GM18873 (cell line): Measurements from ENCODE around the gene KIAA2012.
"Not testable (repeated sequence)": the region's sequence is repeated elsewhere in the genome, so short reads cannot be mapped to it uniquely, and the experiment has no call there.

Experiments
- ATAC-seq: cut with Tn5 transposase; IDR thresholded peaks from one replicate; pipeline ENCODE4 v1.9.1; 2021; ENCODE audit warnings: mild to moderate bottlenecking, moderate library complexity, moderate number of reproducible peaks; ENCODE audit not compliant: unreplicated experiment, low FRiP score

Gene KIAA2012

DNA sequence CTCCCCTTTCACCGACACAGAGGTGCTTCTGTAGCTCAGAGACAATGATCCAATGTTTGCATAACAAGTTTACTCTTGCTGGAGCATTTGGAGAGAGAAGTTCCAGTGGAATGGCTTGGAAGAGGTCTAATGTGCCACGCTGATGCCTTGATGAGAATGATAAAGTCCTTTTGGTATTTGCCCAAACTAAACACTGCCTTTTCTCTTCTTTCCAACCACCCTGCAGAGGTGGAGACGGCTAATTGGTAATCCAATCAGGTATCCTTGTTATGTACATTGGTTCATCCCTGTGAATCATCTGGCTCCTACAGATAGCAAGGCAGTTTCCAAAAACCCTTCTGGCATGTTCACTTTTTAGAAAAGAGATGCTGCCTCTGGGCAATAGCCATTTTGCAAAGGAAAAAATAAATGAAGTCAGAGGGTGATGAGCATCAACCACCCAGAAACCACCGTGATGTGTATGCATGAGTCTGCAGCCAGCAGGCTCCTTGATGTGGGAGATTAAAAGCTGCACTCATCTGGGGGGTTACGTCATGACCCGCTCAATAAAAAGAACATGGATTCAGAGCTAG lies 40.6 kb downstream of the KIAA2012 start:
- no peak for ATAC-seq

DNA sequence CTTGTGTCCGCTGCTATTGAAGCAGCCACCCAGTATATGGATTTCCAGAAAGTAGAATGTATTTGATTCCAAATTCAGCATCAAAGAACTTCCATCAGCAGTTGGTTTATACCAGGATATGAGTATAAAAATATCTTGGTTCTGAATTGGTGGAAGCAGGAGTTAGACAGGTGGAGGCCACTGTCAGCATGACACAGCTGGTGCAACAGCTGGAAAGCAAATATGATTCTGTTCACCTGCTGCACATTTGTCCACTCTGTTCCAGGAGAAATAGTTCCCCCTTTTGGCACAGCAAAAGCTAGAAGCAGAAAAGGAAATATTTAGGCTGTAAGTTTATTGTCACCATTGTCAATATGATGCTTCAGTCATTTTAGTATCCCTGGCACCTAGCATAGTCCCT lies 41.2 kb downstream of the KIAA2012 start:
- ATAC-seq: no peak

DNA sequence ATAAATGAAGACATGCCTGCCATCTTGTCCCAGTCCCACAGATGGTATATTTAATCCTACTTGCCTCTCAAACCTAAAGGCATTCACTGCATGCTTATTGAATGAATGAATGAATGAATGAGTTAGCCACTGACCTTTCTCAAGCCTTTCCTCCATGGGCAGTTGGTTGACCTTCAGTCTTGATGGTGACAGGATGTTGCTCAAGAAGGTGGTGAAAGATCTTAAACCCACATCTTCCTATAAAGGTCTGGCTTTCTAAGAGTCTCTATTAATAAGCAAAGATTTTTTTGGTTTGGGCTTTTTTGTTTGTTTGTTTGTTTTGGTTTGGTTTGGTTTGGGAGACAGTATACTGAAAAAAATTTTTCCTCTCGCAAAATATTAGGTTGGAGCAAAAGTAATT lies 41.7 kb downstream of the KIAA2012 start:
- no peak for ATAC-seq

DNA sequence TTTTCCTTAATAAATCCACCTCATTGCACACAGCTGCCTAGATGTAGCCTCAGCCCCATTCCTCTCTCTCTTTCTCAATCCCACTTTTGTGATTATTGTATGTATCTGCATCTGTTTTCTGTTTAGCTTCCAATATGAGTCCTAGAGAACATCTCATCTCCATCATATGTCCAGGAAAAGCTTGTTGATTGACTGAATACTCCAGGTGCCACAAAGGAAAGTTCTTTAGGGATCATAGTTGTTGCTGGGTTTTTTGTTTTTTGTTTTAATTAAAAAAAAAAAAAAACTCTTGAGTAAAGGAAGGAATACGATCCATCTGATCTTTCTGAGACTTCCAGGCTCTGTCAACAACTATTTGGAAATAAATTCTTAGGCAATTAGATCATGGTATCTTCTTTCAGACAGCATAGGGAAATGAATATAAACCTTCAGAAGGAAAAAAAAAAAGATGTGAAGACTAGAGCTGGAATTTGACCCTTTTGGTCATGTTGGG lies 42.5 kb downstream of the KIAA2012 start:
- ATAC-seq: no peak

DNA sequence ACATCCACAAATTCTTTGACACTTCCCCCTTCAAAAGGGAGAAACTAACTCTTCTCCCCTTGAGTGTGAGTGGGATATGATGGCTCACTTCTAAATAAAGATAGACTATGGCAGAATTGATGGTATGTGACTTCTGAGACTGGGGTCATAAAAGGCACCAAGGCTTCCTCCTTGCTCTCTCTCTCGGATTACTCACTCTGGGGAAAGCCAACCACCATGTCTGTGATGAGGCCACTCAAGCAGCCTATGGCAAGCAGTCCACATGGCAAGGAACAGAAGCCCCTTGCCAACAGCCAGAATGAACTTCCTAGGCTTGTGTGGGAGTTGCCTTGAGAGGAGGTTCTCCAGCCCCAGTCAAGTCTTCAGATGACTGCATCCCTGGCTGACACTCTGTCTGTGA lies 43.6 kb downstream of the KIAA2012 start:
- ATAC-seq: no peak

DNA sequence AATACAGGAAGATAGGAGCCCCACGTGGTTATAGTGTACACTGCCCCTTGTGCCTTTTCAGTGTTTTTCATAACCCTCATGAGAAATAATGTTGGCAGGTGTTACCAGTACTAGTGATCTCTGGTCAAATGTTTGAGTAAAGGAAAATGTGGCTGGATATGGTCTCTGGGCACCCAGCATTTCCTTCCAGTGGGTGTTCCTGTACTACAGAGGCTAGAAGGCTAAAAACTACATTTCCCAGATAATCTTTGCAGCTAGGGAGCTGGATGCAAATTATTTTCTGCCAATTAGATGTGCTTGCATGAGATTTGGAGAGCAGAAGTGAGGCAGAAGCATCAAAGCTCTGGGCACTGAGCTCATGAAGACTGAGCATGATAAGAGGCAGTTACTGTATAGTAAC lies 45.1 kb downstream of the KIAA2012 start:
- ATAC-seq: no peak

DNA sequence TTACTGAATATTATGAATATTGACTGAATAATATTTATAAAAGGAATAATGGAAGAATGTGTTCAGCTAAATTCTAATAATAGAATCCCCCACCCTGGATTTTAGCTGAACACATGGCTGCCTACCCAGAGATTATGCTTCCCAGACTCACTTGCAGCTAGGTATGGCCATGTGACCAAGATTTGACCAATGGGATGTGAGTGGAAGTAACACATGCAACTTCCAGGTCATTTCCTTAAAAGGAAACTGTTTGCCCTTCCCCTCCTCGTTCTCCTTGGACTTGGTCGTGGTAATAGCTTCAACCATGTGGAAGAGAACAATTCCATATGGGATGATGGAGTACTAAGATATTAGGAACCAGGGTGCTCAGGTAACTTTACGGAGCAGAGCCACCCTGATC lies 47.8 kb downstream of the KIAA2012 start:
- ATAC-seq: no peak

DNA sequence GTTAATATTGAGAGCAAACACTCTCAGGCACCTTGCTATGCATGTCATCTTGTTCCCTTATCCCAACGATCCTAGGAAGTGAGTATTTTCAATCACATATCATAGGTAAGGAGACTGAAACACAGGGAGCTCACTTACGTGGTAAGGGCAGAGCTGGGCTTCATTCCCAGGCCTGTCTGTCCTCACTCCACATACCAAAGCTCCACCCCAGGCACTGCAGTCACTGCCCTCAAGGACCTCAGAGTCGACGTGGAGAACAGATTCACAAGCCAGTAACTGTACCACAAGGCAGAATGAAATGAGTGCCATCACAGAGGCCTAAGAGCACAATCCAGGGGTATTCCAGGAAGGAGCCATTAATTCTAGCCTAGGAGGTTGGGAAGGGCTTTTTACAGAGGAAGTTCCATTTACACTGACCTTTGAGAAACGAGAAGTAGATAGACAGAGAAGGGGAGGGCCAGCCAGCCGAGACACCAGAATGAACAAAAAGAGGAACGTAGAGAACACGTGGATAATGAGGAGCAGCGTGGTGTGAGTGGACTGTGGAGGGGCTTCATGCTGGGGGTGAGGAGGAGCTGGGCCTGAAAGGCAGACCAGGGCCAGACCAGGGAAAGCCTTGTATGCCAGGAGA lies 48.6 kb downstream of the KIAA2012 start:
- ATAC-seq: no peak

DNA sequence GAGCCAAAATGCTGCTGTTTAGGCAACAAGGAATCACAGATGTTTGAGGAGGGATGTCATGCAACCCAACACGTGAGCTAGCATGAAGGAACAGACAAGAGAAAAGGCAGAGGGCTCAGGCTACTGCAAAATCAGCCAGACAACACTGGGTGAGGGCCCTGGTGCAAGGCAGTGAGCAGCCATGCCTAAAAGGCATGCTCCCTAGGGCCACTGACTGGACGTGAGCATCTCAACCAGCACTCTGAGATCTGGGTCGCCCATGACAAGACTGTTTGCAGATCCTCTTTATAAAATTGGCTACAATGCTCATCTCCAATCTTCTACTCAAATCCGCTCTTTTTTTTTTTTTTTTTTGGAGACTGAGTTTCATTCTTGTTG lies 49.1 kb downstream of the KIAA2012 start:
- ATAC-seq: no peak

DNA sequence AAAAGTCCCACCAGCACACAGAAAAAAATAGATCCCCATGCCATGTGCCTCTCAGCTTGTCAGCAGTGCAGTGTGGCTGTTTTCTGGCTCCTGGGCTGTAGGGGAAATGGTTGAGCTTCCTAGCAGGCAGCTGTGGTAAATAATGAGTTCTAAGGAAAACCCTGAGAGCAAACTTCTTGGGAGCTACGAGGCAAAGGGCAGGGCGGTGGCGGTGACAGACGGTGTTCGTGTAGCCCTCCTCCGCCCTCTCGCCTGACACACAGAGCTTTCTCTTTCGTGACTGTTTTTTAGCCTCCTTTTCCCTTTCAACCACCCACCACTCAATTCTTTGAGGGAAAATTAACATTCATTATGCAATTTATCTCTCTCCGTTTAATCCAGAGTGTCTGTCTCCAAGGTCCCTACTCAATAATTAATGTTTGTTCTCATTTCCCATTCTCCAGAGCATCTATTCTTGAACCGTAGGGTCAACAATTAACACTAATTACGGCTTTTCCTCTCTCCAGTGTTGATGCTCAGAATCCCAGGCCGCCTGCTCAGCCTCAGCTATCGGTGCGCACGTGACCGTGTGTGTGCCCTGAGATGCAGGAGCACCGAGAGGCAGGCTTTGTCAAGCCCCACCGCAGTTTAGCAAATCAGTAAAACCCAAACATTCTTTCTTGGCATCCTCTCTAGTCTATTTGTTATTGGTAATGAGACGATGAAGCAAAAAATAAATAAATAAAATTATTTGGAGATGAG lies 50.1 kb downstream of the KIAA2012 start:
- no peak for ATAC-seq

DNA sequence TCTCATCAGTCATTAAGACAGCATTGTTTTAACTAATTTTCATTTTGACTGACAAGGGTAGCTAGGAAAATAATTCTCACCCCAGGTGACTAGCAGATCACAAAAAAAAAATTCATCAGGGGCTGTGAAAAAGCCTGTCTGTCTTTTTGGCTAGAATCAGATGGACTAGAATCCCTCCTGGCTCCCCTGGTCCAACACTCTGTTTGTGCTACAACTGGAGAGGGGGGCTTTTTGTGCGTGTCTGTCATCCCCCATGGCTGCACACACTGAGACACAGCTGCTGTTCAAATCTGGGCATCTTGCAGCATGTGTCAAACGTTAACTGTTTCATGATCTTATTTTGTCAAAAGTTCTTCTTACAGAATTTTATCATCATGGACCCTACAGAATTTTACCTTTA lies 51.2 kb downstream of the KIAA2012 start:
- ATAC-seq: no peak

DNA sequence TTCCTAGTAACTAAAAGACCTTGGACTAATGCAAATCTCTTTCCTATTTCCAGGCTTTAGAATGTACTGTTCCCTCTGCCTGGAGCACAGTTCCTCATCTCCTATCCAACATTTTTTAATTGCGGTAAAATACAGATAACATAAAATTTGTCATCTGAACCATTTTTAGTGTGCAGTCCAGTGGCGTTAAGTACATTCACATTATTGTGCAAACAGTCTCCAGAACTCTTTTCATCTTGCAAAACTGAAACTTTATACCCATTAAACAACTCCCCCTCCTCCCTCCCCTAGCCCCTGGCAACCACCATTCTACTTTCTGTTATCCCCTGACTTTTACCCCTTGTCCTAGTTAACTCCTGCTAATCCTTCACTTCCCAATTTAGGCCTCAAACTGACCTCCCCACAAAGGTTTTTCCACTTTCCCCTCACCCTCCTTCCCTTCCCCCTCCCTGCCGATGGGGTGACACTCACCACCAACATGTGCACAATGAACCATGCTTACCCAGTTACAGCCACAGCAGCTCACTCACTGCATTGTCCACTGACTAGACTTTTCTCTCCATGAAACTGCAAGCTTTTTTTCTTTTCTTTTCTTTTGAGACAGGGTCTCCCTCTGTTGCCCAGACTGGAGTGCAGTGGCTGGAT lies 54.8 kb downstream of the KIAA2012 start:
- ATAC-seq: no peak

DNA sequence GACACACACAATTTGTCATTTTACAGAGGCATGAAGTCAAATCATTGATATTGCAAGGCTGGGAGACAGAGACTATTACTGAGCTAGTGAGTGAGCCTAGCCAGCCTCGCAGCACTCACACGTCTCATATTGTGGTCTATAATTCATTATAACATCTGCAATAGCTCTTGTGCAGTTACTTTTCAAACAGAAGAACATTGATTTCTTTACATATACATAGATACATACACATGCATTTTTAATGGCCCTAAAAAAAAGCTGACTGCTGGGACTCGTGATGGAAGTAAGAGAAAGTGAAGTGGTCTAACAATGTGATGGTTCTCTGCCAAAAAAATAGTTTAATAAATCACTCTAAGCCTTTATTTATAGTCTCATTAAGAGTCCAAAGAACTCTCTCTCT lies 56.8 kb downstream of the KIAA2012 start:
- ATAC-seq: no peak

DNA sequence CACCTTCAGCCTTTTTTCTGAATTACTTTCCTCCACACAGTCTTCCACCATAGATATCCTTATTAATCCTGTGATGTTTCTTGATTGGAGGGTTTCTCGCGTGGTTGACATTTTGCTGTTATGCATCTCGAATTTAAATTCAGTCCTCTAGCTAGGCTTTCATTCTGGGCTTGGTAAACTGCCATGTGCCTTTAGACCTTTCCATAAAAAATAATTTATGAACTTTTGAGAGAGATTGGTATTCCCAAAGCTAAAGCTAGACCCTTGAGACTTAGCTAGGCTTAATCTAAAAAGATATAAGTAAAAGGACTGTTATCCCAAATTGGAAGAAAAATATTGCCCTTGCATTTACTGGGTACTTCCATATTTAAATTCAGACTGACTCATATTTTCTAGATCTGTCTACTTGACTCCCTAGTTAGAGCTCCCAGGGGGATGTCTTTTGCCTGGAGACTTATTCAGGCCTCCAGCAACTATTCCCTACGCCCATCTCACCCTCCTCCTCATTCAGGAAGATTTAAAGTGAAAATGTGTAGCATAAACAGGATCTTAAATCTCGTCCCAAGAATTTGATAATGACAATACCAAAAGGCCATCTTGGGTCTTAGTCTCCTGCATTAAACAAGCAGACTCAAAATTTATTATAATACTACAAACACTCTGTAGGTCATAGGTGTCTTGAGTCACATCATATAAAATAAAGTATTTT lies 60.3 kb downstream of the KIAA2012 start:
- ATAC-seq: no peak

DNA sequence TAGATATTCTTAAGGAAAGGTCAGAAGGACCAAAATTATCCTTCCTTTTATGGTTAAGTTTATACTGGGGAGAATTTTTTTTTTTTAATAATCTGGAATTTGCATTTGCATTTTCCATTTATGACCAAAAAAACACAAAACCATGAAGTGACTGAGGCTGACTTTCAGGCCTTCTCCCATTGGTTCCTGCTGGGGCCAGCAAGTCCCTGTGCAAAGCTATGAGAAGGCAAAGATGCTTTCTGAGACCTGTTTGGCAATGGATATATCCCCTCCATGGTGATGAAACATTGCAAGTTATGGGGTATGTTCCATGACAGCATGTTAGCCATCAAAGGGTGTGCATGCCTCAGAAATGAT lies 60.8 kb downstream of the KIAA2012 start:
- no peak for ATAC-seq

DNA sequence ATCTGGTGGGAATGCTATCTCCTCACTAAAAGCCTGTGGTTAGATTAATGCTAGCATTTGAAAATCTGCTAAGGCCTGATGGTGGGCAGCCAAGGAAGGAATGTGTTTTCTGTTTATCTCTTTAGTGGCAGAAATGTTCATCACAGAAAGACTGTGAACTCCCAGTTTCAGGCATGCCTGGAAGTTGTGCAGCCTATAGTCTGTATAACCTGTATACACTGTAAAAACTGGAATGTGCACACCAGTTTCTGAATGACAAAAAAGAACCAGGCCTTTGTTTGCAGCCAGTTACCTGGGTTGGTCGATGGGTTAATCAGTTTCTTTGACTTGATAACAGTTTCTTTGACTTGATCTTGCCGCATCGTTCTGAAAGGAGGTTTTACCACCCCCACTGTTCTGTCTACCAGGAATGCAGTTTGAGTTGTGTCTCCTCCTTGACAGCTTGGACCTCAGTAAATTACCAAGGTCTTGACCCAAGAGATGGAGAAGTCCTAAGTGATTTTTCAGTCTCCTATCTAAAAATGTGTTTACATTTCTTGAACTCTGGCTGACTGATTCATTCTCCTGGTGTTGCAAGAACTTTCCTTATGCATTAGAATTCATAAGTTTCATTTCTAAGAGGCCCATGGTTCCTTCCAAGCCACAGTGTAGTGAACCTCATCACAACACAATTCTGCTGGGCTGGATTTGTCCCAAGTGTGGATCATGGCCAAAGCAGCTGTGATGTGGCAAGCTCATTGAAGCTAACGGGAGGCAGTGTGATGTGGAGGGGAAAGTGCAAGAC lies 62.2 kb downstream of the KIAA2012 start:
- ATAC-seq: no peak

DNA sequence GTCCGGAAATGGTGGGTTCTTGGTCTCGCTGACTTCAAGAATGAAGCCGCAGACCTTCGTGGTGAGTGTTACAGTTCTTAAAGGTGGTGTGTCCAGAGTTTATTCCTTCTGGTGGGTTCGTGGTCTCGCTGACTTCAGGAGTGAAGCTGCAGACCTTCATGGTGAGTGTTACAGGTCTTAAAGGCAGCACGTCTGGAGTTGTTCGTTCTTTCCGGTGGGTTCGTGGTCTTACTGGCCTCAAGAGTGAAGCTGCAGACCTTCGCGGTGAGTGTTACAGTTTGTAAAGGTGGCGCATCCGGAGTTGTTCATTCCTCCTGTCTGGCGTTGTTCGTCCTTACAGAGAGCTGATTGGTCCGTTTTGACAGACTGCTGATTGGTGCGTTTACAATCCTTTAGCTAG lies 63.0 kb downstream of the KIAA2012 start:
- ATAC-seq: not testable (repeated sequence)

DNA sequence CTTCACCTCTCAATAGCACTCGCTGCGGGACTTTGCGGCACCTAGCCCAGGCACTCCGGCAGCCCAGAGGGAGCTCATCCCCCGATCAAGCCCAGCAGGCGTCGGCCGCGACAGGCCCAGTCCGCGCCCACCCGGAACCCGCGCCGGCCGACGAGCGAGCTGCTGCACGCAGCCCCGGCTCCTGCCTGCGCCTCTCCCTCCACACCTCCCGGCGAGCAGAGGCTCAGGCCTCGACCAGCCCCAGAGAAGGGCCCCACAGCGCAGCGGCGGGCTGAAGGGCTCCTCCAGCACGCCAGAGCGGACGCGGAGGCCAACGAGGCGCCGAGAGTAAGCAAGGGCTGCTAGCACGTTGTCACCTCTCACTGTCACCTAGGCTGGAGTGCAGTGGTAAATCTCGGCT lies 63.5 kb downstream of the KIAA2012 start:
- ATAC-seq: no peak

DNA sequence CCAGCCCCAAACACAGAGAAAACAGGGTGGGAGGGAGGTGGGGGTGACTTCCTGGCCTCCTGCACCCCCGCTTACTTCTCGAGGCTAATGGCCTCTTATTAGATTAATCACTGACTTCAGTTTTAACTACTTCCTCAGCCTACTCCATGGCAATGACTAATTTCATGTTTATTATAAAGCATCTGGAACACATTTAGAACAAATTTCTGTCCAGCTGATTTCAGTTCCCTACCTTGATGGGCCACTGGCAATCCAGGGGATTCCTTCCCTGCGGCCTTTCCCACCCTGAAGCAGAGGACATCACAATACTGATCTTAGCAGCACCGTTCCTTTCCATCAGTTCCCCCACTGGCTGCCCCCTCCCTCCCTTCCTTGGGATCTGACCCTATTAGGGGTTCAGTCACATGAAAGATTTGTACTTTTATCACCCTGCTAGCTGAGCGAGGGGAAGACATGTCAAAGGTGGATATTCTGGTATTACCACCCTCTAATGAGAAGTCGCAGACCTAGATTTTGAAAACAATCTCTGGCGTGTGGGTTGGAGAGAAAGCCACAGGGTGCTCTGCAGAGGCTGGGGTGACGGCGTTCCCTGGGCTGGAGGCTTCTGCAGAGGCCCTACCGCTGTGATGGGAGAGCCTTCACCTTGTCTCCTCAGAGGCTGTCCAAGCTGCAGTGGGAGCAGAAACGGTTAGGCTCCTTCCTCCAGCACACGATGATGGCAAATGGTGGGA lies 67.6 kb downstream of the KIAA2012 start:
- no peak for ATAC-seq
